22Rv1 (cell line): ENCODE results near the gene CHSY1.

Source experiments
- ZFX ChIP-seq: fragments of 450-650 bp; IDR thresholded peaks from 2 replicates; pipeline ENCODE4 v1.6.1; 2017; ENCODE audit warnings: antibody characterized with exemption, borderline replicate concordance
- TF ChIP-seq, protein P1 (sequence below): fragments of 450-650 bp; IDR thresholded peaks from 2 replicates; pipeline ENCODE4 v1.5.1; 2017; ENCODE audit warnings: mild to moderate bottlenecking

DNA sequence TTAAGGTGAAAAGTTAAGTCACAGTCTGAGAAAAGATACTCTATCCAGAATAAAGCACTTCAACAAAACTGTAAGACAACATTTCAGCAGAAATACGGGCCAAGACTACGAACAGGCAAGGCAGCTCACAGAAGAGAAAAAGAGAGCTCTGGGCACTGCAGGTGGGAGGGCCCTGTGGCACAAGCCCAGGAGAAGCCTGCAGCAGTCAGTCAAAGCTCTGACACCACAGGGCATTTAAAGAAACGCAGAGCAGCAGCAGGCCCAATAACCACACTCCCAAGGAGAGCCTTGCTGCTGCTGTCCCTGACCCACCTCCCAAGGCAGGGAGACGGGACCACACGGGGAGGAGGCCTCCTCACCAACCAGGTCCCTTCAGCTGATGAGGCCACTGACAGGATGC lies 19.2 kb downstream of the CHSY1 start:
- TF ChIP-seq, protein P1, sequence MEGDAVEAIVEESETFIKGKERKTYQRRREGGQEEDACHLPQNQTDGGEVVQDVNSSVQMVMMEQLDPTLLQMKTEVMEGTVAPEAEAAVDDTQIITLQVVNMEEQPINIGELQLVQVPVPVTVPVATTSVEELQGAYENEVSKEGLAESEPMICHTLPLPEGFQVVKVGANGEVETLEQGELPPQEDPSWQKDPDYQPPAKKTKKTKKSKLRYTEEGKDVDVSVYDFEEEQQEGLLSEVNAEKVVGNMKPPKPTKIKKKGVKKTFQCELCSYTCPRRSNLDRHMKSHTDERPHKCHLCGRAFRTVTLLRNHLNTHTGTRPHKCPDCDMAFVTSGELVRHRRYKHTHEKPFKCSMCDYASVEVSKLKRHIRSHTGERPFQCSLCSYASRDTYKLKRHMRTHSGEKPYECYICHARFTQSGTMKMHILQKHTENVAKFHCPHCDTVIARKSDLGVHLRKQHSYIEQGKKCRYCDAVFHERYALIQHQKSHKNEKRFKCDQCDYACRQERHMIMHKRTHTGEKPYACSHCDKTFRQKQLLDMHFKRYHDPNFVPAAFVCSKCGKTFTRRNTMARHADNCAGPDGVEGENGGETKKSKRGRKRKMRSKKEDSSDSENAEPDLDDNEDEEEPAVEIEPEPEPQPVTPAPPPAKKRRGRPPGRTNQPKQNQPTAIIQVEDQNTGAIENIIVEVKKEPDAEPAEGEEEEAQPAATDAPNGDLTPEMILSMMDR: no peak
- TF ChIP-seq ZFX: no peak
